UCSD-AML1 (cell line): ENCODE results near the gene DHX16.
A peak's percentile ranks its signal among the peaks of the same experiment; 100 is the strongest.
"Not testable (repeated sequence)": the region's sequence is repeated elsewhere in the genome, so short reads cannot be mapped to it uniquely, and the experiment has no call there.

Source experiments
- DNase-seq: peaks from one replicate; lab custom pipeline; 2025; ENCODE audit not compliant: unreplicated experiment; lab: John Stamatoyannopoulos, UW

The DHX16 gene

GRCh38 chr6:30672445-30673253 is at the start of gene DHX16:
TSS of gene DHX16 (minus strand) at chr6:30673006. CDS start at chr6:30672841, 165 bp downstream.
- DNase-seq: peak; percentile 92

GRCh38 chr6:30722025-30722279 is 49.1 kb upstream of the DHX16 start:
- DNase-seq: not testable (repeated sequence)

GRCh38 chr6:30721198-30722024 is 48.6 kb upstream of the DHX16 start:
- peak; percentile 94 for DNase-seq

GRCh38 chr6:30720738-30721197 is 48.0 kb upstream of the DHX16 start:
- DNase-seq: peak; percentile 63

GRCh38 chr6:30719791-30720737 is 47.3 kb upstream of the DHX16 start, which contains the start of gene TUBB:
TSS of gene TUBB (plus strand) at chr6:30720352. CDS start at chr6:30720507, 155 bp downstream.
- peak; percentile 96 for DNase-seq

GRCh38 chr6:30719356-30719755 is 46.5 kb upstream of the DHX16 start:
- DNase-seq: no peak

- not testable (repeated sequence) for DNase-seq
Measured at GRCh38 chr6:30717845-30718720, 45.3 kb upstream of the DHX16 start.

GRCh38 chr6:30717129-30717844 is 44.5 kb upstream of the DHX16 start, which contains the start of gene MDC1:
TSS of gene MDC1 (minus strand) at chr6:30717281. CDS start at chr6:30715175, 2,106 bp downstream.
- DNase-seq: peak; percentile 99

- no peak for DNase-seq
Measured at GRCh38 chr6:30716879-30717128, 44.0 kb upstream of the DHX16 start.

- DNase-seq: no peak
Measured at GRCh38 chr6:30714263-30714662, 41.5 kb upstream of the DHX16 start.

GRCh38 chr6:30712441-30712945 is 39.7 kb upstream of the DHX16 start:
- no peak for DNase-seq

- no peak for DNase-seq
Measured at GRCh38 chr6:30711758-30712380, 39.1 kb upstream of the DHX16 start.

GRCh38 chr6:30709101-30709868 is 36.5 kb upstream of the DHX16 start:
- no peak for DNase-seq

GRCh38 chr6:30707281-30707850 is 34.6 kb upstream of the DHX16 start:
- DNase-seq: no peak

- DNase-seq: no peak
Measured at GRCh38 chr6:30705620-30706019, 32.8 kb upstream of the DHX16 start.

- DNase-seq: no peak
Measured at GRCh38 chr6:30703821-30704220, 31.0 kb upstream of the DHX16 start.

GRCh38 chr6:30703011-30703410 is 30.2 kb upstream of the DHX16 start:
- DNase-seq: no peak

- no peak for DNase-seq
Measured at GRCh38 chr6:30700340-30700739, 27.5 kb upstream of the DHX16 start.
